GM18505 (cell line): ENCODE measurements around the gene OCA2.

Experiments used
- ATAC-seq: cut with Tn5 transposase; IDR thresholded peaks from one replicate; pipeline ENCODE4 v1.9.1; 2021; ENCODE audit not compliant: unreplicated experiment
- POLR2A ChIP-seq: IDR thresholded peaks from 4 replicates; pipeline ENCODE4 v1.6.1; 2011; ENCODE audit warnings: borderline replicate concordance; ENCODE audit not compliant: insufficient read depth, insufficient read length; ENCODE audit errors: extremely low read depth

Gene OCA2

DNA sequence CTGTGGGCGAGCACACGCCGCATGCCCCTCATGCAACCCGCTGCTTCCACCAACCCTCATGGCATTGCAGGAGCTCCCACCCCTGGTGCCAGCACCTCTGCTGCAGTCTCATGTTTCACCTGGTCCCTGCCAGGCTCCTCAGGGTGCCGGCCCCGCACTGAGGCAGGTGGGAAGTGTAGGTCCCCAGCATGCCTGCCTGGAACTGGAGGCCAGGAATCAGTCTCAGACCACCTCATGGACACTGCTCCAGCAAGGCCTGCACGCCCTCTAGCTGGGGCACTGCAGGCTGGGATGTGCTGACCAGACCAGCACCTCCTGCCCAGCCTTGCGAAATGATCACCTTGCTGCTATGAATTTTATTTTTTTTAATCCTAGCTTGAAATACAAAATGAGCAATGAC, 39.1 kb downstream of the OCA2 start:
- ATAC-seq: no peak
- TF ChIP-seq POLR2A: no peak

DNA sequence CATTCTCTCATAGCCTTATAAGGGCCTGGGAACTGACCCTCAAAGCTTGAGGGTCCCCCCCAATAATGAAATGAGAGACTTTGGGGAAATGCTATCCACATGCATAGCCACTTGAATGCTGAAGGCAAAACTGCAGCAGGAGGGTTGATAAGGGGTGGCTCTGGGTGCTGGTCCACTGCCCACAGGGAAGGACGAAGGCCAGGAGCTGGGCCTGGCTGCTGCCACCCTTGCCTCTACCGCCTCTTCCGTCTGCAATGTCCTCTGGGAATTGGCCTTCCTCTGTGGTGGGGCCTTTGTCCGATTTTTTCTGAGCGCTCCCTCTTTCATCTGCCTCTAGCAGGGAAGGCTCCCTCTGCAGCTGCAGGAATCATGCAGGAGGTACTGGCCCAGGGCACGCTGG, 41.0 kb downstream of the OCA2 start:
- ATAC-seq: no peak
- TF ChIP-seq POLR2A: no peak

DNA sequence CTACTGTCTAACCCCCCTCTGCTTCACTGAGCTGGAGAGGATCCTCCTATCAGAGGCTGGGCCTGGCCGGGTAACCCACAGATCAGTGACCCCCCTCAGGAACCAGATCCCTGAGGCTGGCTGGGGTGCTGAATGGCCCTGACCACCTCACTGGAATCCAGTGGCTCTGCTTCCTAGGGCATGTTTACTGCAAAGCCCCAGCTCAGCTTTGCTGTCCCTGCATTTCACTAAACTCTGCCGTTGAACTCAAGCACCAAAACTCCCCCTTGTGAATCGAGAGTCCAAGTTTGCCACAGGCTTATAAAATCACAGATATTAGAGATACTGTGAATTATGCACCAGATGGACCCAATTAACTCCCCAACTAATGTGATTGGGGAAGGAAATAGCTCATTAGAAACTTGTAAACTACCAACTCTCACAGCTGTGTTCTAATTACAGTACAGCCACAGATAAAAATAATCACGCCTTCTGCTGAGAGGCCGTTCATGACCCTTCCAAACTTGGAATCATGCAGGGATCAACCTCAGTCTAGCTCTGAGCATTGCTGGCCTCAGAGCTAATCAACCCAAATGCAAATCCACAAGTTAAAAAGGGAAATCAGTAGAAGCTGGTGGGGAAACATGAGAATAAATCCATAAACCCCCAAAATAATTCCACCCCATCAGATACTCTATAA, 47.0 kb downstream of the OCA2 start:
- TF ChIP-seq POLR2A: no peak

DNA sequence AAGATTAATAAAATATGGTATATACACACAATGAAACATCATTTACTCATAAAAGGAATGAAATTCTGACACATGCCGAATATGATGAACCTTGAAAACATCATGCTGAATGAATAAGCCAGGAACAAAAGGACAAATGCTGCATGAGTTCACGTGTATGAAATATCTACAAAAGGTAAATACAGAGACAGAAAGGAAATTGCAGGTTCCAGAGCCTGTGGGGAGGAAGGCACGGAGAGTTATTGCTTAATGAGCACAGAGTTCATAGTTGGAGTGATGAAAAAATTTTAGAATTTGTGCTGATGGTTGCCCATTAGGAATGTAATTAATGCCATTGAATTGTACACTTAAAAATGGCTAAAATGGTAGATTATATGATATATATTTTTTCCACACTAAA, 49.5 kb downstream of the OCA2 start:
- TF ChIP-seq POLR2A: no peak
- no peak for ATAC-seq

More for the DNA sequence above, 47.0 kb downstream of the OCA2 start:
- no peak for ATAC-seq

DNA sequence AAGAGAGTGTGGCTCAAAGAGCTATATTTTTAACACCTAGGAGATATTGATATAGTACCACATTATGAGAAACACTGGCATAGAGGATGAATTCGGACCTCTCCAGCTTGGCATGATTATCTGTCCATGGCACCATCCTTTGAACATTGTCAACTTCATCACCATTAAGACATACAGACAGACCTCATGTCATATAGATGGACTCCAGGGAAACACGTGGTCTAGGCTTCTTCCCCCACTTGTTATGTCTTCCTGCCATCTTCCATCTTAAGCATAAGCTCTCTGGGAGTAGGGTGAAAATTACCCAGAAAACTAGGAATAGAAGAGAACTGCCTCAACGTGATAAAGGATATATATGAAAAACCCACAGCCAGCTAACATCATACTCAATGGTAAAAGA, 51.8 kb downstream of the OCA2 start:
- no peak for ATAC-seq
- no peak for TF ChIP-seq POLR2A

DNA sequence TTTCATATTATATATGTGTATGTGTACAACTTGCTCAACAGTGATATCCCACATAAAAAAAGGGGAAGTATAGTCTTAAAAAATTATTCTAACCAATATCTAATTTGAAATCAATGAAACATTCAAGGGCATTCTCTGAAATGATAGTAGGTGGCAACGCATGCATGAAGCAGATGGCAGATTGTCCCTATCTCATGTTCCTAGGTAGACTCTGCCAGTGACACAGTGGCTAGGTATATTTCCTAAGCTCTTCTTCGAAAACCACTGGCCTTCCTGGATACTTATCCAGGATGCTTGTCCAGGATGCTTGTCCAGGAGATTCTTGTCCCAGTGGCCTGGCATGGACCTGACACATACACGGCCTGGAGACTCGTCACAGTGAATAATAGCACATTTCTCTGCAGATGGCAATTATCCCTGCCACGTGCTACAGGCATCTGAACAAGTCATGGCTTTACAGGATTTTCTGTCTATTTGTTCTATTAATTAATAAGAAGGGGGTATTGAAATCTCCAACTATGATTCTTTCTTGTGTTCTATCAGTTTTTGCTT, 54.9 kb downstream of the OCA2 start:
- no peak for TF ChIP-seq POLR2A

DNA sequence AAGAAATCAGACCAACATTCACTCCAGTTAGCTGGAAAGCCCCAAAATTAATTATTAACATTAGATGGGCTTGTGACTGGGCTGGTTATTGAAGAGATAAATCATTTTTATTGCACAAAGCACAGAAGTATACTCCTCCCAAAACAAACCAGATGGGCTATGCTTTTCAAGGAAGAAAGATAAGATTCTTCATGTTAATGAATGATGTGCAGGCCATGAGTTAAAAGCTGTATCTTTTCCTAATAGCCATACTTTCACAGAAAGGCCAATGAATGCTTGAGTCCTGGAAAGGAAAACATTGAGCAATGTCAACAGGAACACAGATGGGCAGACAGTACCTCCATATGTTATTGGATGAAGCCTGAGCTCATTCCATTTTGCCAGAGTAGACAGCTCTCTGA, 55.4 kb downstream of the OCA2 start:
- no peak for TF ChIP-seq POLR2A
- no peak for ATAC-seq

More for the DNA sequence above, 54.9 kb downstream of the OCA2 start:
- no peak for ATAC-seq

DNA sequence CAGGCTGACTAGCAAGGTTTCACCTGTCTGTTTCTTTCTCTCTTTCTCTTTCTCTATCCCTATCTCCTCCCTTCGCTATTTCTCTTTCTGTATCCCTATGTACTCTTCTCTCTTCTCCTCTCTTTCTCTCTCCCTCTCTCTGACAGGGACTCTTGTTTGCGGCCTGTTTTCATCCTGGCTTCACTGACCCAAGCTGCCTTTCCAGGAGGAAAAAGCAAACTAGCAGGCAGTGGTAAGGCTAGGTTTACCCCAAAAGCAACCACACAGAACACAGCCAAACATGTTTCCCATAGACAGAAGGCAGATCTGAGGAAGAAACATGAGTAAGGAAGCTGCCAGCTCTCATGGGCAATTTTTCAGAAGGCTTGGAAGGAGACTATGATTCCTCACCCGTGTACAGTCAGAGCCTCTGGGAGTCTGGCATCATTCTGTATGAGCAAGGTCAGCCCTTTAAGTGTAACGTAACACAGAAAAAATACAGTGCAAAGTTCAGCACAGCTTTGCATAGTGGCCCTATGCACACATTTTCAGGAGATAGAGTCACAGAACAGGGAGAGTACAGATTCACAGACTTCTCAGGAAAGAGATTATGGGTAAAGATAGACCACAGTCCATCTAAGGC, 61.0 kb downstream of the OCA2 start:
- no peak for TF ChIP-seq POLR2A
- no peak for ATAC-seq

DNA sequence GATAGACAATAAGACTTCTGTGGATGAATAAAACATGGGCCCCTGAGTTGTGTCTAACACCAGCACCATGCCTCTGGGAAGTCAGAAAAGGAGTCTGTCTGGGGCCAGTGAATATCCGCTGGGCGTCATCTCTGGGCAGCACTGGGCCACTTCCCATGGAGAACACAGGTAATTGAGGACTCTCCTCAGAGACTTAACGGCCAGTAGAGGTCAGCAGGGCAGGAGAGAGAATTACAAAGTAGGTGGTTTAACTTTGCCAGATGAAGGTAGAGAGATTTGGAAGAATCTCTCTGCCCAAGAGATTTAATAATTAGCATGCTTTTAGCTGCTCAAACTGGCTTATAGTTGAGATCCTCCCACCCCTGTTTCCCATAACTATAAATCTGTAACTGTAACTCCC, 65.7 kb downstream of the OCA2 start:
- no peak for TF ChIP-seq POLR2A
- no peak for ATAC-seq

DNA sequence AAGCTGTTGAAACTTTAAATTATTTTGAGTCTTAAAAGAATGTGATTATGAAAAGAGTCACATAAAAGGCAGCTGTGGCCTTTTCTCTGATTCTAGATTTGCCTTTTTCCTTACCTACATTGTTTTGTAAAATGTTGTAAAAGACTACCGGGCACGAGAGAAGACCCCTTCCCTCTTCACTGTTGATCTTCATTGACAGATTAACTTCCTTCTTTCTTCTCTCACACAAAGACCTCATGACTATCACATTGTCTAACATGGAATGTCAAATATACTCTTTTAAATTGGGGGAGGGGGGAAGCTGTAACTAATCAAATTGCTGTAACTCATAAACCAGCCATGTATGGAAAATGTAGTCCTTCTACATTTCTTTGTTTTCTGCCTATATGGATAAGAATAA, 68.3 kb downstream of the OCA2 start:
- ATAC-seq: no peak
- TF ChIP-seq POLR2A: no peak

DNA sequence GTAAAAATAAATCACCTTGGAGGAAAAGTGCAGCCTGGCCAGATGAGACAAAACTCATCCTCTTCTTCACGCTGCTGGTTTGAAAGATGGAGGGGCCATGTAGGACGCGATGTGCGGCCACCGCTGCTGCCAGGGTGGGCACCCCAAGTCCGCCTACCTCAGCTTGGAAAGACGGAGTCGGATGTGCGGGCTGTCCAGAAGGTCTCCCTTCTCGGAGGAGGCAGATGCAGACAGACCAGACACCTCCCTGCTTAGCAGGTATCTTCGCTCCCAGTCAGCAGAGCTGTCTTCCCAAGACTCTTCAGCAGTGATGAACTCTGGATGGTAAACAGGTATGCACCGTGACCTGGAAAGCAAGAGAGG, 71.4 kb downstream of the OCA2 start:
- TF ChIP-seq POLR2A: no peak
- no peak for ATAC-seq

DNA sequence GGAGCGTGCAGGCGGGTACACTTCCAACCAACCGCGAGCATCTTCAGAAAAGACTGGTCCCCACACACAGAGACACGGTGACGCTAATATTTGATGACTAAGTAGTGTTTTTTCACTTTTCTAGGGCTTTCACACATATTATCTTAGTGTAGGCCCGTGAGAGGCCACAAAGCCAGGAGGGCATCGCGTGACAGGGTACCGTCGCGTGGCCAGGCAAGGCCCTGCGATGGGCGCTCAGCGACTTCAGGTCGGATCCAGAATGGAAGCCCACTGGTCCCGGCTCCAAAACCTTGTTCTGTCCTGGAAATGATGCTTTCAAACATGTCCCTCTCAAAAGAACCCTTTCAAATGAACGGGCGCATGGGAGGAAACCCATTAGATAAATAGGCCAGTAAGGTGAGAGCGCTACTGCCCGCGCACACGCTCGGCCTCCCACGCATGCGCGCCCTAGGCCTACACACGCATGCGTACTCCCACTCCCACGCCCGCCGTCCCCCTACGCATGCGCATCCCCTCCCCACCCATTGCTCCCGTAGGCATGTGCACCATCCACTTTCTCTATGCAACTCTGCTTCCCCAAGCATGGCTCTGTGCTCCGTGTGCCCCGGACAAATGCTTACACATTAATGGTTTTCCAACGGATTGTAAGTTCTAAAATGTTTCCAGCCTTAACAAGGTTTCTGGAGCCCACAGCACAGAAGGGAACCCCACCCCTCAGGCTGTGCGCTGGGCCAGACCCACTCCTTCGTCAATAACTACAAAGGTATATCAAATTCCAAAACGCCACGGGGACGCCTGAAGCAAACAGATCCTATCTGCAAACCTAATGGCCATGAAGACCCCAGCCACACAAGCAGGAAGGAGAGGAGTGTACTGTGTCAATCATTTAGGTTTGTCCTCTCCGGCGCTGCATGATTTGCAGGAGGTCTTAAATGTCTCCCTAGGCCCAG, 72.1 kb downstream of the OCA2 start:
- ATAC-seq: no peak
- TF ChIP-seq POLR2A: no peak

DNA sequence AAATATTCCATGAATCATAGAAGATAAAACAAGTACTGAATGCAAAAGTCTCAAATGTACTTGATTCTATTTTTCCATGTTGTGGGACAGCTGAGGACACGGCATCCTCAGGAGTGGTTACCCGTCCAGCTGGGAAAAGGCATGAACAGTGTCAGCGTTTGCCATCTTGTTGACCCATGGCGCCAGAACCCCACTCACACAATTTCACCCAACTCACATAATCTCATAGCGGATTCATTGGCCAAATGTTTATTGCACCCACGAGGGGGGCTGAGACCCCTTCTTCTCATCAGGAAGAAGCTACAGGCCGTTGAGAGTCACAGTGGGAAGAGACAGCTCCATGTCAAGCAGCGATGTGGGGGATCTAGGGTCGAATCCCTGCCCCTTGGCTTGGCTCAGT, 72.9 kb downstream of the OCA2 start:
- TF ChIP-seq POLR2A: no peak
- ATAC-seq: no peak
